Neuronal stem cell (in vitro differentiated cells): ENCODE results near the gene TRANK1.

Source experiments
- DNase-seq: peaks from one replicate; pipeline ENCODE4 v3.0.0-alpha.2; 2013; ENCODE audit warnings: low spot score
- H2AFZ ChIP-seq: one replicate; pipeline ENCODE4 v1.6.1; 2013; ENCODE audit warnings: mild to moderate bottlenecking, low read length, inconsistent platforms
- H2AK5ac ChIP-seq: 2 replicates; pipeline ENCODE4 v1.6.1; 2013; ENCODE audit warnings: low read depth, mild to moderate bottlenecking, inconsistent platforms, low read length, moderate library complexity, mixed read lengths
- H2BK120ac ChIP-seq: 2 replicates; pipeline ENCODE4 v1.6.1; 2013; ENCODE audit warnings: low read depth, mild to moderate bottlenecking, inconsistent platforms, low read length, moderate library complexity, mixed read lengths
- H2BK12ac ChIP-seq: one replicate; pipeline ENCODE4 v1.6.1; 2013; ENCODE audit warnings: low read length, inconsistent platforms
- H2BK15ac ChIP-seq: 2 replicates; pipeline ENCODE4 v1.6.1; 2013; ENCODE audit warnings: mild to moderate bottlenecking, low read length, inconsistent platforms, mixed read lengths
- H2BK5ac ChIP-seq: one replicate; pipeline ENCODE4 v1.6.1; 2013; ENCODE audit warnings: inconsistent platforms, mild to moderate bottlenecking, low read length, moderate library complexity
- H3K14ac ChIP-seq: one replicate; pipeline ENCODE4 v1.6.1; 2013; ENCODE audit warnings: low read length, inconsistent platforms
- H3K18ac ChIP-seq: 2 replicates; pipeline ENCODE4 v1.6.1; 2013; ENCODE audit warnings: low read length, inconsistent platforms
- H3K23ac ChIP-seq: 2 replicates; pipeline ENCODE4 v1.6.1; 2013; ENCODE audit warnings: low read depth, mild to moderate bottlenecking, mixed read lengths, low read length, inconsistent platforms; ENCODE audit not compliant: poor library complexity
- H3K27ac ChIP-seq: replicated peaks from 3 replicates; pipeline ENCODE4 v1.5.1; 2013; ENCODE audit warnings: low read length, inconsistent platforms
- H3K27me3 ChIP-seq, 3 experiments: 2 replicates each; pipeline ENCODE4 v1.6.1; 2013; ENCODE audit warnings: low read length in 3 of 3, mild to moderate bottlenecking in 2 of 3, inconsistent platforms in 1 of 3, low read depth in 1 of 3, mixed read lengths in 1 of 3, moderate library complexity in 1 of 3; ENCODE audit not compliant: control insufficient read depth in 3 of 3, insufficient read depth in 3 of 3
- H3K36me3 ChIP-seq, 2 donors: replicated peaks in 1 of 2; 2 replicates each; pipeline ENCODE4 v1.6.1; 2013; ENCODE audit warnings: low read length in 2 of 2; ENCODE audit not compliant: control insufficient read depth in 2 of 2, insufficient read depth in 2 of 2
- H3K4ac ChIP-seq: 2 replicates; pipeline ENCODE4 v1.6.1; 2013; ENCODE audit warnings: inconsistent platforms, mild to moderate bottlenecking, low read length, moderate library complexity
- H3K4me1 ChIP-seq, 2 donors: 1 replicate in 1 of 2; 2 replicates in 1 of 2; pipeline ENCODE4 v1.6.1; 2013; ENCODE audit warnings: low read length in 2 of 2, low read depth in 1 of 2; ENCODE audit not compliant: control insufficient read depth in 2 of 2, insufficient read depth in 1 of 2
- H3K4me2 ChIP-seq: one replicate; pipeline ENCODE4 v1.6.1; 2013; ENCODE audit warnings: mild to moderate bottlenecking, low read length, inconsistent platforms; ENCODE audit not compliant: insufficient read depth, poor library complexity, severe bottlenecking
- H3K4me3 ChIP-seq, 2 donors: 2 replicates each; pipeline ENCODE4 v1.5.1; 2013; ENCODE audit warnings: low read length in 2 of 2, mild to moderate bottlenecking in 2 of 2, inconsistent platforms in 1 of 2, moderate library complexity in 1 of 2
- H3K79me1 ChIP-seq: one replicate; pipeline ENCODE4 v1.6.1; 2013; ENCODE audit warnings: low read depth, mild to moderate bottlenecking, inconsistent platforms, low read length, moderate library complexity
- H3K9ac ChIP-seq: one replicate; pipeline ENCODE4 v1.6.1; 2013; ENCODE audit warnings: mild to moderate bottlenecking, low read depth, low read length, inconsistent platforms; ENCODE audit not compliant: poor library complexity
- H3K9me3 ChIP-seq, 2 donors: replicated peaks in 1 of 2; 2 replicates each; pipeline versions ENCODE3 to v1.6.1; 2013; ENCODE audit warnings: low read length in 2 of 2, mild to moderate bottlenecking in 2 of 2, inconsistent platforms in 1 of 2, low read depth in 1 of 2, mixed read lengths in 1 of 2, moderate library complexity in 1 of 2; ENCODE audit not compliant: control insufficient read depth in 2 of 2, insufficient read depth in 1 of 2
- H4K8ac ChIP-seq: one replicate; pipeline ENCODE4 v1.6.1; 2013; ENCODE audit warnings: low read depth, mild to moderate bottlenecking, inconsistent platforms, low read length, moderate library complexity
- H4K91ac ChIP-seq: one replicate; pipeline ENCODE4 v1.6.1; 2013; ENCODE audit warnings: low read length, low read depth, mild to moderate bottlenecking, inconsistent platforms; ENCODE audit not compliant: poor library complexity
- WGBS, 2 donors: extraction: QIAGEN DNeasy Blood & Tissue Kit; methylation state at CpG; one replicate each; pipeline ENCODE4 v1.1.7; 2013; ENCODE audit warnings: missing lambda C conversion rate in 2 of 2, mixed read lengths in 1 of 2; ENCODE audit not compliant: insufficient read length in 2 of 2, insufficient replicate concordance in 1 of 2; ENCODE audit errors: extremely low coverage in 2 of 2; 5-methylcytosine and 5-hydroxymethylcytosine counted together

Gene TRANK1

DNA sequence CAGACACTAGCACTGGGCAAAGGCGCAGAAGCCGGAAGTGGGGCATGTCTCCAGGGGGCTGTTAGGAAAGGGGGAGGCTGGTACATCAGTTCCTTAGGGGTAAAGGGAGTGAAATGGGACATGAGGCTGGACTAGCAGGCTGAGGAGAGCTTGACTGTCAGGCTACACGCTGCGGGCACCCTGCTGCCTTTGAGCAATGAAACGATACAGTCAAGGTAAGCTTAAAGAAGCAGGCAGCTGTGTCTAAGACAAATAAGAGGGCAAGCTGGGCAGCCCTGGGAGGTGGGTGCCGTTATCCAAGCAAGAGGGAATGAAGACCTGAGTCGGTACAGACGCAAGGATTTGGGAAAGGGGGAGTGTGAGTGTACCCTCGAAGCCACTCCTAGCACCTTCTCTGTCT is 129.5 kb downstream of the TRANK1 start:
- no peak overlapping the region for H3K9ac ChIP-seq
- H3K4me2 ChIP-seq: no peak overlapping the region
- no peak overlapping the region for H2BK15ac ChIP-seq
- no peak overlapping the region for H4K8ac ChIP-seq
- H3K4me1 ChIP-seq: peaks cover under 1 to 10% of the 10 kb centered on the region in 2 donors
- no peak overlapping the region for H3K23ac ChIP-seq
- H3K36me3 ChIP-seq: no peaks in the 10 kb centered on the region
- no CpG with 5 or more reads among the region's 9 CpGs for WGBS, 2 donors
- no peaks in the 10 kb centered on the region for H3K9me3 ChIP-seq
- no peak overlapping the region for H4K91ac ChIP-seq
- no peak overlapping the region for H3K4ac ChIP-seq
- no peak overlapping the region for H2AFZ ChIP-seq
- H3K27ac ChIP-seq: no peak overlapping the region
- no peak overlapping the region for H3K18ac ChIP-seq
- H3K4me3 ChIP-seq: no peak overlapping the region
- no peak for DNase-seq
- H3K14ac ChIP-seq: no peak overlapping the region
- H3K27me3 ChIP-seq: peaks cover 0 to 19% (median 0%) of the 10 kb centered on the region in 3 experiments
- no peak overlapping the region for H2BK5ac ChIP-seq
- no peak overlapping the region for H2BK120ac ChIP-seq
- H2BK12ac ChIP-seq: no peak overlapping the region
- peak overlapping the region; percentile 12 for H2AK5ac ChIP-seq
- H3K79me1 ChIP-seq: no peaks in the 10 kb centered on the region

DNA sequence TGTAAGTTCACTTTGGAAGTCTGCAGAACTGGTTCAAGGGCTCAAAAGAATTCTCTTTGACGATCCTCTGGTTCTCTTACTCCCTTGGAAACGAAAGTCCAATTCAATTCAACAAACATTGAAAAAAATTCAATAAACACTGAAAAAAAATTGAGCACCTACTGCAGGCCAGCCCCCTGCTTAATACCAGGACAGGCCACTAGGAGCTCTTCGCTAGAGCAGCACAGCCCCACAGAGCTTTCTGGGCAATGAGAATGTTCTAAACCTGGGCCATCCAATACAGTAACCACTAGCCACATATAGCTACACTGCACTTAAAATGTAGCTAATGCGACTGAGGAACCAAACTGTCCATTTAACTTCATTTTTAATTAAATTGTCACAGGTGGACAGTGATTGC is 130.1 kb downstream of the TRANK1 start:
- H3K36me3 ChIP-seq: no peaks in the 10 kb centered on the region
- no peak overlapping the region for H3K4ac ChIP-seq
- peaks cover 0 to 6% of the 10 kb centered on the region in 2 donors for H3K4me1 ChIP-seq
- H3K27ac ChIP-seq: no peak overlapping the region
- no peak overlapping the region for H3K4me2 ChIP-seq
- H2BK120ac ChIP-seq: no peak overlapping the region
- H2AK5ac ChIP-seq: no peak overlapping the region
- H4K8ac ChIP-seq: no peak overlapping the region
- H3K14ac ChIP-seq: no peak overlapping the region
- H3K9ac ChIP-seq: no peak overlapping the region
- no peak overlapping the region for H2BK15ac ChIP-seq
- H3K4me3 ChIP-seq: no peak overlapping the region
- no peak overlapping the region for H2AFZ ChIP-seq
- H3K79me1 ChIP-seq: no peaks in the 10 kb centered on the region
- no peak for DNase-seq
- H3K23ac ChIP-seq: no peak overlapping the region
- H3K27me3 ChIP-seq: peaks cover 0 to 19% (median 0%) of the 10 kb centered on the region in 3 experiments
- H2BK12ac ChIP-seq: no peak overlapping the region
- no CpG with 5 or more reads among the region's 4 CpGs for WGBS, 2 donors
- no peaks in the 10 kb centered on the region for H3K9me3 ChIP-seq
- H3K18ac ChIP-seq: no peak overlapping the region
- H4K91ac ChIP-seq: no peak overlapping the region
- H2BK5ac ChIP-seq: no peak overlapping the region

DNA sequence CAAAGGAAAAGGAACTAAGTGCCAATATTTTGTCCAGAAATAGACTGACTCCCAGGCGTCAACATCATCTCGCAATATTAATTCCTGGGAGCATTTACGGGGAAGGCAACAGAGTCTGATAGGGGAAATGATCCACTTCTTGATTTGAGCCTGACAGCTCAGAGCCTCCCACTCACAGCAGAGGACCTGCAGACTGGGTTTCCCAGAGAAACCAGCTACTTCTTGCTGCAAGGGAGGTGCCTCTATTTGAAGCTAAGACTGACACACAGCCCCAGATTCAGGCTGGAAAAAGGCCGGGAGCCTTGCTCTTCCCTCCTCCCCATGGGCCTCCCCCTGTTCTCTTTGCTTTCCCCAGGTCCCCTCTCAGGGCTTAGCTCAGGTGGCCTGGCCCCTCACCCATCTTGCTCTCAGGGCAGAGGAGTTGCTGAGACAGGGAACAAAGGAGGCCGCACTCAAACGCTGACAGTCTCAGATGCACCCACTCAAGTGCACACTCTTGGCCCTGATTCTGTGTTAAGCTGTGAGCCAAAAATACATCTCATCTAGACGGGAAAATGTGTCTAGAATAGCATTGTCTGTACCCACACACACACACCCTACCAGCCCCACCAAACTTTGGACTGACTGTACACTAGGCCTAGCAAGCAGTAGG is 130.7 kb downstream of the TRANK1 start:
- no peak for DNase-seq
- Histone ChIP-seq H3K27me3 (peaks cover 0 to 17% (median 0%) of the 10 kb centered on the region in 3 experiments), H3K36me3 (no peaks in the 10 kb centered on the region), H3K14ac (no peak overlapping the region), H3K4ac (no peak overlapping the region), H3K9ac (no peak overlapping the region), H2AK5ac (no peak overlapping the region), H3K23ac (no peak overlapping the region), H2AFZ (no peak overlapping the region), H2BK12ac (no peak overlapping the region), H4K8ac (no peak overlapping the region), H3K9me3 (no peaks in the 10 kb centered on the region), H3K4me3 (no peak overlapping the region), H4K91ac (no peak overlapping the region), H3K4me2 (no peak overlapping the region), H2BK5ac (no peak overlapping the region), H3K18ac (peak overlapping the region; percentile 17), H3K27ac (no peak overlapping the region), H3K4me1 (peaks cover 0 to 6% of the 10 kb centered on the region in 2 donors), H2BK15ac (no peak overlapping the region), H3K79me1 (no peaks in the 10 kb centered on the region), H2BK120ac (no peak overlapping the region)
- no CpG with 5 or more reads among the region's 7 CpGs for WGBS, 2 donors

DNA sequence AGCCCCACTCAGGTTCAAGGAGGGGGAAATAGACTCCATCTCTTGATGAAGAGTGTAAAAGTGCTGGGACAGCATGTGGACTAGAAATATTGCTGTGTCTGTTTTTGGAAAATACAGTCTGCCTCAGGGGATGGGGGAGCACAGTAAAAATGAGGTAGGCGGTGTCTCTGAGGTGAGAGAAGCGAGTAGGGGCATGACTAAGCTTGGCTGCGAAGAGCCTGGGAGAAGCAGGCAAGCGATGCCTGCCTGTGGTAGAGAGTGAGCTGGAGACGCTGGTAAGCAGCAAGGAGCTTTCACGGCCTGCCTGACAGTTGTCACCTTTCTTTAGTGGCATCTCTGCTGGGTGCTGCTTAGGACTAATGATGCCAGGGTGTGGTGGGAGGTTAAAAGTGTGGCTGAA is 131.5 kb downstream of the TRANK1 start:
- no peaks in the 10 kb centered on the region for H3K36me3 ChIP-seq
- H2BK12ac ChIP-seq: no peak overlapping the region
- H3K27ac ChIP-seq: no peak overlapping the region
- no peak overlapping the region for H2AK5ac ChIP-seq
- H3K9me3 ChIP-seq: no peaks in the 10 kb centered on the region
- no peak overlapping the region for H2BK120ac ChIP-seq
- no peak overlapping the region for H2BK15ac ChIP-seq
- H3K4me1 ChIP-seq: peaks cover 0 to 6% of the 10 kb centered on the region in 2 donors
- peak overlapping the region; percentile 38 for H3K9ac ChIP-seq
- no peak overlapping the region for H4K8ac ChIP-seq
- no peak overlapping the region for H3K18ac ChIP-seq
- H3K4me3 ChIP-seq: no peak overlapping the region
- no peaks in the 10 kb centered on the region for H3K79me1 ChIP-seq
- H3K4ac ChIP-seq: no peak overlapping the region
- H3K27me3 ChIP-seq: peaks cover 0 to 17% (median 0%) of the 10 kb centered on the region in 3 experiments
- H3K23ac ChIP-seq: no peak overlapping the region
- H2AFZ ChIP-seq: no peak overlapping the region
- H3K14ac ChIP-seq: no peak overlapping the region
- H3K4me2 ChIP-seq: no peak overlapping the region
- DNase-seq: no peak
- WGBS, 2 donors: no CpG with 5 or more reads among the region's 6 CpGs
- H2BK5ac ChIP-seq: no peak overlapping the region
- H4K91ac ChIP-seq: no peak overlapping the region
